Epithelial cell of prostate (primary cell): ENCODE data around the gene CSH1.
"Not testable (repeated sequence)": the region's sequence is repeated elsewhere in the genome, so short reads cannot be mapped to it uniquely, and the experiment has no call there.

ENCODE experiments used
- DNase-seq: peaks from one replicate; pipeline ENCODE4 v3.0.0-alpha.2; 2011; ENCODE audit warnings: low read depth, low spot score
- H3K27ac ChIP-seq: fragments of 450-650 bp; 2 replicates; pipeline ENCODE4 v1.5.1; 2017; ENCODE audit warnings: mild to moderate bottlenecking

CSH1 gene

DNA sequence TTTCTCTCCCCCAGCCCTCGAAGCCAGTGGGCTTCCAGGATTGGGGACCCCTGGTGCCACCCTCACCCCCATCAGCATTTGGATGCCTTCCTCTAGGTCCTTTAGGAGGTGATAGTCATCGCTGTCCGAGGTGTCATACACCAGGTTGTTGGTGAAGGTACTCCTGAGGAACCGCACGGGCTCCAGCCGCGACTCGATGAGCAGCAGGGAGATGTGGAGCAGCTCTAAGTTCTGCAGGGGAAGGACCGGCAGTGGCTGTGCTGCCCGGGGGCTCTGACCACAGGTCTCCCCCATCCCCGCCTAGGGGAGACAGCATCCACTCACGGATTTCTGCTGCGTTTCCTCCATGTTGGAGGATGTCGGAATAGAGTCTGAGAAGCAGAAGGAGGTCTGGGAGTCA is 13.7 kb upstream of the CSH1 start:
- H3K27ac ChIP-seq: no peak overlapping the region
- DNase-seq: no peak

DNA sequence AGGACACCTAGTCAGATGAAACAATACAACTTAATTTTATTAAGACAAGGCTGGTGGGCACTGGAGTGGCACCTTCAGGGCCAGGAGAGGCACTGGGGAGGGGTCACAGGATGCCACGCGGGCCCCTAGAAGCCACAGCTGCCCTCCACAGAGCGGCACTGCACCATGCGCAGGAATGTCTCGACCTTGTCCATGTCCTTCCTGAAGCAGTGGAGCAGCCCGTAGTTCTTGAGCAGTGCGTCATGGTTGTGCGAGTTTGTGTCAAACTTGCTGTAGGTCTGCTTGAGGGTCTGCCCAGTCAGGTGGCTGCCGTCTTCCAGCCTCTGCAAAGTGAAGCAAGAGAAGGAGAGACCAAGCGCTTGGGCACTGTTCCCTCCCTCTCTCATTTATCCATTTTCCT is 13.2 kb upstream of the CSH1 start:
- DNase-seq, H3K27ac ChIP-seq: not testable (repeated sequence)

DNA sequence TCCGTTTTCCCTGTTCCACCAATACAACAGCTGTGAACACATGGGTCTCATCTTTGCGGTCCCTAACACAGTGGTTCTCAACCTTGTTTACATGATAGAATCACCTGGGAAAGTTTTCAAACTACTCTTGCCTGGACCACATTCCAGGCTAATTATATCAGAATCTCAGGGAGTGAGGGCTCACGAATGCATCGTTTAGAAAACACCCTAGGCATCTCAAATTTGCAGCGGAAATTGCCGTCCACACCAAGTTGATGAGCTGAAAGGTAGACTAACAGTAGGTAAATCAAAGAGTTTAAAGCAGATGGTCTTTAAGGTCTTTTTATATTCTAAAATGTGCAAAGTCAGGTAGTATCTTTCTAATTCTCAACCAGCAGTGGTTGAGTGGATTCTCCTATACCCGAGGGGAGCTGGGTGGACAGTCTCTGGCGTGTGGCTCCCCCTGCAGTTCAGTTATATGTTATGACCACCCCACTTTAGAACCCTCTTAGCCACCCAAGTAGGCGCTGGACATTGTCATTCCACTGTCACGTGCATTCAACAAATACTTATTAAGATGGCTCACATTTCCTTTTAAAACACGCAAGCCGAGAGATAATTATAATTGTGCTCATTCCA is 10.9 kb upstream of the CSH1 start:
- DNase-seq, H3K27ac ChIP-seq: not testable (repeated sequence)

DNA sequence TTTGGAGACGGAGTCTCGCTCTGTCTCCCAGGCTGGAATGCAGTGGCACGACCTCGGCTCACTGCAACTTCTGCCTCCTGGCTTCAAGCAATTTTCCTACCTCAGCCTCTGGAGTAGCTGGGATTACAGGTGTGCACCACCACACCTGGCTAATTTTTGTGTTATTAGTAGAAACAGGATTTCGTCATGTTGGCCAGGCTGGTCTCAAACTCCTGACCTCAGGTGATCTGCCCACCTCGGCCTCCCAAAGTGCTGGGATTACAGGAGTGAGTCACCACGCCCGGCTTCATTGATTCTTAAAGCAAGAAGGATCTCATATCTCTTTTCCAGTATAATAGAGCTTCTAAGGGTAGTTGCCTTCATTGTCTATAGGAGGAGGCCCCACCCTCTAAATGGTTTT is 8.4 kb upstream of the CSH1 start:
- not testable (repeated sequence) for H3K27ac ChIP-seq, DNase-seq

DNA sequence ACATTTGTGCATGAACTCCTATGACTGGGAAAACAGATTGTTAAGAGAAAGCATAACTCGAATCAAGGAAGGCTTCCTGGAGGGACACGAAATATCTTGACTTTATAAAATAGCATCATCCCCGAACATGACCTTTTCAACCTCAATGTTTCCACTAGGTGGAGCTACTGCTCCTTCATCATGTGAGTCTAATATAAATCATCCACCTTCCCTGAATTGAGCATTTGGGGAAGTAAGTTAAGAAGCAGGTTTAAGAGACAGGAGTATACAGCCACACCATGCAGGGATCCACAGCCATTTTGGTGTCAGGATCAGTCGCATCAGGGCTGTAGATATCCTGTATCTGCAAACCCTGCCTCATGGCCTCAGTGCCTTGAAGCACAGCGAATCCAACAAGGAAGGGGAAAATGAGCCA is 7.4 kb upstream of the CSH1 start:
- DNase-seq: not testable (repeated sequence)

DNA sequence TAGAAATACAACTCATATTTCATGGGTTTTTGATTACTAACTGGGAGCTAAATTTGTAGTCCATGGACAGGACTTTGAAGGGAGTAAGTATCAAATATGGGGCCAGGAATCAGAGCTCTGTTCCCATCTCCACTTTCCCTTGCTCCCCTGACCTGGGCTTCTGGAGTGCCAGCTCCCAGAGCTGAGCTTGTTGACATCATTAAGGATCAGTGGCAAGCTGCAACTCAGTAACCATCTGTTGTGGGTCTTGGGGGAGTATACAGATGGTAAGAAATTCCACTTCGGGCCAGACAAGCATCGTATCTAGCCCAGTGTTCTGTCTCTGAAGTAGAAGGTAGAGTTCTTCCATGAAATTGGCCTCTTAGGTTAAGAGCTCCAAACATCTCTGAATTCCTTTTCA is 5.6 kb upstream of the CSH1 start:
- not testable (repeated sequence) for H3K27ac ChIP-seq, DNase-seq

More for the DNA sequence above, 7.4 kb upstream of the CSH1 start:
- not testable (repeated sequence) for H3K27ac ChIP-seq

DNA sequence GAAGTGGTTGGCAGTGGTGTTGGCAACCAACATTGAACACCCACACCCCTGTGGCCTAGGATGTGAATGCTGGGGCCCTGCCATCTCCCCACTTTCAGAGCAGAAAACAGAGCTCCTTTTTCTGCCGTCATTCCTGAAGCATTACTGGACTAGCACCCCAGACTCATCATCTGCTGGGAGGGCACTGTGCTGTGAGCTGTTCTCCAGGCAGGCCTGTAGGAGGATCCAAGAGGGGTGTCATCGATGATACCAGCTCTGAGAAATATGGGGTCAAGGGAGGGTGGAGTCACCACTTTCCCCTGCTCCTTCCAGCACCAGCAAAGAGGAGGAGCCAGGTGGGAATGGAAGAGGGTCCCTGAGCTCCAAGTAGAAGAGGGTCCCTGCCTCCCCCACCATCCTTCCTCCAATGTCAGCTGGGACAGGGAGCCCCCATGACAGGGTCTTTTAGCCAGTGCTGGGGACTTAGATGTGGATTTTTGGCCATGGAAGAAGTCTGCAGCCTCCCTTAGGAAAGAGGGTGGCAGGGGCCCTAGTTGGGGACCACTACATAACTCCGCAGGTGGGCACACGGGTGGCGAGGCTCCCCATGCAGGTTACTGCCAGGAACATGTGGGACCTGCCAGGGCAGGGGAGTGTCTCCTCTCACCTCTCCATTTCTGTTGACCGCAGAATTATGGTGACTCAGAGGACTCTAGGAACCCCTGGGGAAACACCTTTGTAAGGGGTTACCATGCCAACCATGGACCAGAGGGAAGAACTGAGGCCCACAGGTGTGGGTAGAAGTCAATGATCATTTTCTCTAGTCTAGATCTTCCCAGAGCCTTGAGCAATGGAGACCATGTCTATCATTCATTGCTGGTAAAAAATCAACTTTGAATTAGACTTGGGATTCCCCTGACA is 2.8 kb upstream of the CSH1 start:
- not testable (repeated sequence) for H3K27ac ChIP-seq, DNase-seq

DNA sequence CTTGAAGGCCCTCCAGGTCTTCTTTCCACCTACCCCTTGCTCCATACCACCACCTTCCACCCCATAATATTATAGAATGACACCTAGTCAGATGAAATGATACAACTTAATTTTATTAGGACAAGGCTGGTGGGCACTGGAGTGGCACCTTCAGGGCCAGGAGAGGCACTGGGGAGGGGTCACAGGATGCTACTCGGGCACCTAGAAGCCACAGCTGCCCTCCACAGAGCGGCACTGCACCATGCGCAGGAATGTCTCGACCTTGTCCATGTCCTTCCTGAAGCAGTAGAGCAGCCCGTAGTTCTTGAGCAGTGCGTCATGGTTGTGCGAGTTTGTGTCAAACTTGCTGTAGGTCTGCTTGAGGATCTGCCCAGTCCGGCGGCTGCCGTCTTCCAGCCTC is 1.6 kb downstream of the CSH1 start:
- DNase-seq, H3K27ac ChIP-seq: not testable (repeated sequence)

DNA sequence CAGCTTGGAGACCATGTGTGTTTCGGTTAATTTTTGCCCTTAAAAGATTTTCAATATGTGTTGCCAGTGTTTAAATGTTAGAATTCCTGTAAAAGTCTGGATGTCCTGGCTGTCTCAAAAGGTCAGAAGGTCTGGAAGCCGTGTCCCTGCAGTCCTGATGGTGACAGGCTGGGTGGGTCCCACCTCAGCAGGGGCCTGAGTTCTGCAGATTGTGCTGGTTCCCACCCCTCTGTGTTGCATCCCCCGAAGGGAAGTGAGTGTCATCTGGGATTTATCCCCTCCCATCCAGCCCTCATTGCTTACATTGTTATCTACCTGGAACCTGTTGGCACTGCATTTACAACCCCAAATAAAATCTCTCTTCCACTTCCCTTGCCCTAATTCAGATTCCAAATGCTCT is 2.4 kb downstream of the CSH1 start:
- not testable (repeated sequence) for H3K27ac ChIP-seq, DNase-seq

DNA sequence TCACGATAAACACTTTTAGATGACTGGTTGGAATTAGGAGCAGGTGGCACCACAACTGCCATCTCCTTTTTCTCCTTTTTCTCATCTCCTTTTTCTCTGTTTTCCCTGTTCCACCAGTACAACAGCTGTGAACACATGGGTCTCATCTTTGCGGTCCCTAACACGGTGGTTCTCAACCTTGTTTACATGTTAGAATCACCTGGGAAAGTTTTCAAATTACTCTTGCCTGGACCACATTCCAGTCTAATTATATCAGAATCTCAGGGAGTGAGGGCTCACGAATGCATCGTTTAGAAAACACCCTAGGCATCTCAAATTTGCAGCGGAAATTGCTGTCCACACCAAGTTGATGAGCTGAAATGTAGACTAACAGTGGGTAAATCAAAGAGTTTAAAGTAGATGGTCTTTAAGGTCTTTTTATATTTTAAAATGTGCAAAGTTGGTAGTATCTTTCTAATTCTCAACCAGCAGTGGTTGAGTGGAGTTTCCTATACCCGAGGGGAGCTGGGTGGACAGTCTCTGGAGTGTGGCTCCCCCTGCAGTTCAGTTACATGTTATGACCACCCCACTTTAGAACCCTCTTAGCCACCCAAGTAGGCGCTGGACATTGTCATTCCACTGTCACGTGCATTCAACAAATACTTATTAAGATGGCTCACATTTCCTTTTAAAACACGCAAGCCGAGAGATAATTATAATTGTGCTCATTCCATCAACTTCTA is 3.9 kb downstream of the CSH1 start:
- H3K27ac ChIP-seq, DNase-seq: not testable (repeated sequence)

DNA sequence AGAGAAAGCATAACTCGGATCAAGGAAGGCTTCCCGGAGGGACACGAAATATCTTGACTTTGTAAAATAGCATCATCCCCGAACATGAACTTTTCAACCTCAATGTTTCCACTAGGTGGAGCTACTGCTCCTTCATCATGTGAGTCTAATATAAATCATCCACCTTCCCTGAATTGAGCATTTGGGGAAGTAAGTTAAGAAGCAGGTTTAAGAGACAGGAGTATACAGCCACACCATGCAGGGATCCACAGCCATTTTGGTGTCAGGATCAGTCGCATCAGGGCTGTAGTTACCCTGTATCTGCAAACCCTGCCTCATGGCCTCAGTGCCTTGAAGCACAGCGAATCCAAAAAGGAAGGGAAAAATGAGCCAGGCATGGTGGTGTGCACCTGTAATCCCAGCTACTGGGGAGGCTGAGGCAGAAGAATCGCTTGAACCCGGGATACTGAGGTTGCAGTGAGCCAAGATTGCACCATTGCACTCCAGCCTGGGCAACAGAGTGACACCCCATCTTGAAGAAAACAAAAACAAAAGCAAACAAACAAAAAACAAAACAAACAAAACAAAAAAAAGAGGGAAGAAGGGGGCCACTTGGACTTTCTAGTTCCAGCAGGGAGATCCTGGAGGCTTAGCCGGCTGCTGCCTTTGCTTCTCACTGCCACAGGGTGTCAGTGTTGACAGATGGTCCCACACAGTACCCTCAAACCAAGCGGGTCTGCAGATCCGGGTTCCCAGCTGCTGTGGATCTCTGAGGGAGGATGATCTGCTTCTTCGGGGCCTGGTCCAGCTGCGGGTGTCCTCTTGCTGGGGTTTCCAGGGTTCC is 7.1 kb downstream of the CSH1 start:
- H3K27ac ChIP-seq, DNase-seq: not testable (repeated sequence)

DNA sequence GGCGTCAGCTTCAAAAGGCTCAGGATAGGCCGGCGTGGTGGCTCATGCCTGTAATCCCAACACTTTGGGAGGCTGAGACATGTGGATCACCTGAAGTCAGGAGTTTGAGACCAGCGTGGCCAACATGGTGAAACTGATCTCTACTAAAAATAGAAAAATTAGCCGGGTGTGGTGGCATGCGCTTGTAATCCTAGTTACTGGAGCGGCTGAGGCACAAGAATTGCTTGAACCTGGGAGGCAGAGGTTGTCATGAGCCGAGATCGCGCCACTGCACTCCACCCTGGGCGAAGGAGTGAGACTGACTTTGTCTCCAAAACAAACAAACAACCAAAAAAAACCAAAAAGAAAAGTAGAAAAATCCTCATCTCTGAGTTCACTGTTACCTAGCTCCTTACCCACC is 11.3 kb downstream of the CSH1 start:
- DNase-seq, H3K27ac ChIP-seq: not testable (repeated sequence)

DNA sequence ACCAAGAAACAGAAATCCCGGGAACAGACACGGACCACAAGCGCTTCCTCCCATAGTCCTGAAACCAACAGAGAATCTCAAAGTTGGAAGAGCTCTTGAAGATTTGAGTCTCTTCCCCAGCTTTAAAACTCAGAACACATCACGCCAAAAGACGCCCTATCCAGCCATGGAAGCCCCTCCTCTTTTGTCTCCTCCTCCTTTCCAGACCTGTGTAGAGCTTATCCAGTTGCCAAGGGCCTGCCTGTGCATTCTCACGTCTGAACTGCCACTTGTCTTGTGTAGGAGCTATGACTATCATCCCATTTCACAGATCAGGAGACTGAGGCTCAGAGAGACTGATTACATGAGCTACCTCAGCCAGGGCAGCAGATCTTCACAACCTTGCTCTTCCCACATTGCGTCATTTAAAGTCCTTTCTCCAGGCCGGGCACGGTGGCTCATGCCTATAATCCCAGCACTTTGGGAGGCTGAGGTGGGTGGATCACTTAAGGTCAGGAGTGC is 13.7 kb downstream of the CSH1 start:
- DNase-seq, H3K27ac ChIP-seq: not testable (repeated sequence)

DNA sequence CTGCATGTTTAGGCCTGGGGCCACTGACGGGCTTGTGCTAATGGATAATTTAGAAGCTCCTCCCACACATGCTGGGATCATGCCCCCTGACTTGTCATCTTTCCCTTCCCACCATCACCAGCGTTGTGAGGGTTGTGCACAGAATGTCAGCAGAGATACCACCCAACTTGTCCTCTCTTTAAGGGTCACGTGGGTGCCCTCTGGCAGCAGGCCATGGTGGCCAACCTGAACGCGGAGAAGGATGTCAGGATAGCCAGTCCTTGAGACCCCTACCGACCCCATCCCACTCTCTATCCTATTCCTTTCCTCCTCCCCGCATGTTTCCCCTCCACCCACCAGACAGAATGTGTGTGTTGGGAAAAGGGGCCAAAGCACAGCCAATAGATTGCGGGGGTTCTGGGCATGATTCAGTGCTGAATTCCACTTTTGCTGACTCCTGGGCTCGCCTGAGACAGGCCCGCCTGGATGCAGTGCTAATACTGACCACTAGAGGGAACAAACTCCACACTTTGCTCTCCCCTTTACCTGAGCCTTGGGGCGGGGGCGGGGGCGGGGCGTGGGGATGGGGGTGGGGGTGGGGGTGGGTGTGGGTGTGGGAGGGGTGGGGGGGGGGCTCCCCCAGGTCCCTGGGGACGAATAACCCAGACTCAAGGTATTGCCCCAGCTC is 14.3 kb downstream of the CSH1 start, which contains the start of gene GH2:
Gene GH2 (minus strand): TSS at position 10 of the 667 bp plus-strand sequence. CDS start 143 bp downstream, outside the sequence.
- no peak for DNase-seq
- no peak within 1 kb of the TSS for H3K27ac ChIP-seq

DNA sequence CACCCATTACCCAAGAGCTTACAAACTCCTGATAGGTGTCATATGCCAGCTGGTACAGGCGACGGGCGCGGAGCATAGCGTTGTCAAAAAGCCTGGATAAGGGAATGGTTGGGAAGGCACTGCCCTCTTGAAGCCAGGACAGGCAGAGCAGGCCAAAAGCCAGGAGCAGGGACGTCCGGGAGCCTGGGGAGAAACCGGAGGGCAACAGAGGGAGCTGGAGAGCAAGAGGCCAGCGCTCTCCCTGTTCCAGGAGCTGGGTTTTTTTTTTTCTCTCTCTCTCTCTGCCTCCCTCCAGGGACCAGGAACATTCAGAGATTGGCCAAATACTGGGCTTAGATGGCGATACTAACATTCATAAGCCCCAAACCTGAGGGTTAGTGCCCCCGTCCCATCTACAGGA is 15.0 kb downstream of the CSH1 start:
- H3K27ac ChIP-seq, DNase-seq: not testable (repeated sequence)

DNA sequence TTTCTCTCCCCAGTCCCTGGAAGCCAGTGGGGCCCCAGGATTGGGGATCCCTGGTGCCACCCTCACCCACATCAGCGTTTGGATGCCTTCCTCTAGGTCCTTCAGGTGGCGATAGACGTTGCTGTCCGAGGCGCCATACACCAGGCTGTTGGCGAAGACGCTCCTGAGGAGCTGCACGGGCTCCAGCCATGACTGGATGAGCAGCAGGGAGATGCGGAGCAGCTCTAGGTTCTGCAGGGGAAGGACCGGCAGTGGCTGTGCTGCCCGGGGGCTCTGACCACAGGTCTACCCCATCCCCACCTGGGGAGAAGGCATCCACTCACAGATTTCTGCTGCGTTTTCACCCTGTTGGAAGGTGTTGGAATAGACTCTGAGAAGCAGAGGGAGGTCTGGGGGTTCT is 15.7 kb downstream of the CSH1 start:
- no peak for DNase-seq
- no peak overlapping the region for H3K27ac ChIP-seq

DNA sequence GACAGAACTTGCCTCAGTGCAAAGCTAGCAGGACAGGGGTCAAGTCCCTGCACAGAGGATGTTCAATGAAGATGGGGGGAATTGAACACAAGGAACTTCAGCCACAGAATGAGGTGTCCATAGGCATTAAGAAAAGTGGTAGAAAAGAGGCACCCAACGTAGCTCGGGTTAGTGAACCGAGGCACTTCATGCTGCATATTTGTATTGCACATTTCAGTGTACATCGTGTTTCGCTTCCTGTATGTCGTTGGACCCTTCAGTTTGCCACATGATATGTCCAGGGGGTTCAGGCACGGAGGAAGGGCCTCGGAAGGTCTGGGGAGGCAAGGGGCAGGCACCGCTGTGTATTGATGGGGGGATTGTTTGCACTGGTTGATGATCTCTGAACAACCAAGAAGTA is 18.0 kb downstream of the CSH1 start:
- DNase-seq, H3K27ac ChIP-seq: not testable (repeated sequence)

DNA sequence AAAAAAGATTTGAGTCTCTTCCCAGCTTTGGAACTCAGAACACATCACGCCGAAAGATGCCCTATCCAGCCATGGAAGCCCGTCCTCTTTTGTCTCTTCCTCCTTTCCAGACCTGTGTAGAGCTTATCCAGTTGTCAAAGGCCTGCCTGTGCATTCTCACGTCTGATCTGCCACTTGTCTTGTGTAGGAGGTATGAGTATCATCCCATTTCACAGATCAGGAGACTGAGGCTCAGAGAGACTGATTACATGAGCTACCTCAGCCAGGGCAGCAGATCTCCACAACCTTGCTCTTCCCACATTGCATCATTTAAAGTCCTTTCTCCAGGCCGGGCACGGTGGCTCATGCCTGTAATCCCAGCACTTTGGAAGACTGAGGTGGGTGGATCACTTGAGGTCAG is 21.7 kb downstream of the CSH1 start:
- DNase-seq: not testable (repeated sequence)

DNA sequence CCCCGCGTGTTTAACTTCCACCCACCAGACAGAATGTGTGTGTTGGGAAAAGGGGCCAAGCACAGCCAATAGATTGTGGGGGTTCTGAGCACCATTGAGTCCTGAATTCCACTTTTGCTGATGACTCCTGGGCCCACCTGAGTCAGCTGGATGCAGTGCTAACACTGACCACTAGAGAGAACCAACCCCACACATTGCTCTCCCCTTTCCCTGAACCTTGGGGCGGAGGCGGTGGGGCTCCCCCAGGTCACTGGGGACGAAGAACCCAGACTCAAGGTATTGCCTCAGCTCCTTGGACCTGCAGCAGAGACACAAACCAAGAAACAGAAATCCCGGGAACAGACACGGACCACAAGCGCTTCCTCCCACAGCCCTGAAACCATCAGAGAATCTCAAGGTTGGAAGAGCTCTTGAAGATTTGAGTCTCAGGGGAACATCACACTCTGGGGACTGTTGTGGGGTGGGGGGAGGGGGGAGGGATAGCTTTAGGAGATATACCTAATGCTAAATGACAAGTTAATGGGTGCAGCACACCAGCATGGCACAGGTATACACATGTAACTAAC is 22.2 kb downstream of the CSH1 start:
- DNase-seq, H3K27ac ChIP-seq: not testable (repeated sequence)

More for the DNA sequence above, 21.7 kb downstream of the CSH1 start:
- H3K27ac ChIP-seq: not testable (repeated sequence)
